Activated T-cell treated with anti-CD3 and anti-CD28 coated beads for 4 hours (primary cell): Measurements from ENCODE around the gene METTL25.

Source experiments
- DNase-seq: peaks from one replicate; pipeline ENCODE4 v3.0.0-alpha.2; 2020

METTL25 gene

DNA sequence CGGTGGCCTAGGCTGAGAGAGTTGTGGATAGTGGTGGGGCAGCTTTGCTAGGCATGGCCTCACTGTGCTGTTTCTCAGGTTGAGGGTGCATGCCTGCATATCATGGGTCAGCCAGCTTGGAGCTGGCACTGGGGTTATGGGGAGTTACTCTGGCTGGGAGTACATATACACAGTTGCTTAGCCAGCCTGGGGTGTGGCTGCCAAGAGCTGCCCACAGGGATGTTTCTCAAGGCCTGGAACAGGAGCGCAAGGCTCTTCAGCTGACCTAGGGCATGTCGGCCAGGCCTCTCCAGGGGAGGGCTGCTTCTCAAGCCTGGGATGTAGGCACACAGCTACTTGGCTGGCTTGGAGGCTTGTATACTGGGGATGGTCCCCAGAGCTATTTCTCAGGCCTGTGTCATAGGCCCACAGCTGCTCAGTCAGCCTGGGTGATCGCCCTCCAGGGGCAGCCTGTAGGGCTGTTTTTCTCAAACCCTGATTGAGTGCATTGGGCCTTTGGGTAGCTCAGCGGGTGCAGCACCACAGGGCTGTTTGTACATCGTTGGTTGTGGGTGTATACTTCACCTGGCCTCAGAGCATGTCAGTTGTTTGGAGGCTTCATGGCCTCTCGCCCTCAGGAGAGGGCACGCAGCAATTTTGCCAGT is 114.9 kb downstream of the METTL25 start:
- DNase-seq = no peak

DNA sequence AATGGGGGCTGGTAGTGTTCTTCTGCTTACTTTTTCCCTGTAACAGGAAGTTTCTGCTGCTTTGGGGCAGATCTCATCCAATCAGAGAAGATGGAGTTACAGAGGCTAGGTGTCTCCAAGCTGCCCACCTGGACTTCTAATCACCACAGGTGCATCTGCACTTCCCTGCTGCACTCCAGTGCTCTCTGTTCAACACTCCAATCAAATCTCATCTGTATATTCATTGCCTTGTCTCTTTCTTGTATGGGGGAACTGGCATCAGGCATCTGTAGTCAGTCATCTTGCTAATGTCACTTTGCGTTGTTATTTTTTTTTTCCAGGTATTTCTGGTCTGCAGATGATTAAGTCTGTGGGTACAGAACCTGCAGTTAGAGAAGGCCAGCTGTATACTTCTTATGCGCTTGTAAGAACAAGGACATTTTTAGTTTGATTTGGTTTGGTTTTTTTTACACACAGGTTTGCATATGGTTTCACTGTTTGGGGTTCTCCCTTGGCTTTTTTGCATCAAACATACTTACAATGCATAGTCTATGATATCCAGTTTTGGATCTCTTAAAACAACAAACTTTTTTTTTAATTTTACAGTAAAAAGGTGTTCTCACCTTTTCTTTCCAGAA is 116.0 kb downstream of the METTL25 start:
- no peak for DNase-seq

DNA sequence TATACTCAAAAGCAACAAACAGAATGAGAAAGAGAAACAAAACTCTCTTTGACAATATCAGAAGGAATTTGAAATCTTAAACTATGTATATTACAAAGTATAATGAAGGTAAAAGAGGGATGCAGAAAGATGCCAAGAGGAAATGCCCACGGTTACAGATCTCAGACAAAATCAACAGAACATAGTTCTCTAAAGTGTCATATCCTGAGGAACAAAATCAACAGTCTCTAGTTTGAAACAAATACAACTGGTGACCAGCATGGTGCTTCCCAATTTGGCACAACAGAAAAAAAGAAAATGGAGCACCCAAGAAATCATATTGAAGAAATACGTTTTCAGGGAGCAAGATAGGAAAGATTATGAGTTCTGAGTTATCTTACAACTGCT is 116.5 kb downstream of the METTL25 start:
- no peak for DNase-seq

DNA sequence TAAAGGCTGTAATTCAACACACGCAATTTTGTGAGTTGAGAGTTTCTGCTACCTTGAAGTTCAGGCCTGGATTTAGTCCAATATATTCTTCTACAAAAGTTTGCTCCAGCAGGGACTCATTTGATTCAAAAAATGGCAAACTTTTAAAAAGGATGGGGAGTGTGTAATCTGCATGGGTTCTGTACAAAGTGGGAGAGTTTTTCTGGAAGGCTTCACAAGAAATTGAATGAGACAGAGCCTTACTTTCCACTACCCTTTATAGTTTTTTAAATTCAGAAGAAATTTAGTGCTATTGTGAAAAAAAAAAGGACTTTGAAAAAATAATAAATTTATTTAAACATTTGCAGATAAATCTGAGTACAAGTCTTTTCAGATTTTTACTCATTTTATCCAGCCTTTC is 116.9 kb downstream of the METTL25 start:
- DNase-seq = no peak

DNA sequence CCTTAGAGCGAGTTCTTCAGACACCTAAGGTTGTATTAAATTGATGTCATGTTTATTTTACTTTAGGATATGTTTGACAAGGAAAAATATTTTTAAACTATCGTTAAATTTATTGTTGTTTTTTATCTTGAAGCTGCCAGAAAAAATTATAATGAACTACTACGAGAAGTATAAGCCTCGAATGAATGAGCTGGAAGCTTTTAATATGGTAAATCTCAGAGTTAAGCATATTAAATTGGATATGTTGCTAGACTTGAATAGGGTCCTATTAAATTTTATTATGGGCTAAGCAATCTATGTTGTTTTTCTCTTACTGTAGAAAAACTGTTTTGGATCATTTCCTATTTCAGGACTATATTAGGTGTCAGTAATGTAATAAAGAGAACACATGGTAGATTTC is 118.2 kb downstream of the METTL25 start:
- DNase-seq = no peak

DNA sequence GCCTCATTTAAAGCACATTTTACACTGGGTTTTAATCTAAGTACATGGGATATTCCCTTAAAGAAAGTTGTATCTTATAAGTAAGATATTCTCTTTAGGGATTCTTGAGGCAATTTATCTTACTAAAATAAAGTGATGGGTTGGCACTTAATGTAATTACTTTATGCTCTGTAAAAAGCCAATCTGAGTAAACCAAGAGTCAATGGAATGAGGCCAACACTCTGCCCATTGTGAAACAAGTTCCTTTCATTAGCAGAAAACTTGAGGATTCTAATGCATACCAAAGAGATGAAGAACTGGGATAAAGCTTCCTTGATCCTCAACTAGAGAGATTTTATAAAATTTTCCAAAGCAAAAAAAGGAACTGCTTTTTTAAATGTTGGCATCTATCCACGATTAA is 121.2 kb downstream of the METTL25 start:
- DNase-seq = no peak

DNA sequence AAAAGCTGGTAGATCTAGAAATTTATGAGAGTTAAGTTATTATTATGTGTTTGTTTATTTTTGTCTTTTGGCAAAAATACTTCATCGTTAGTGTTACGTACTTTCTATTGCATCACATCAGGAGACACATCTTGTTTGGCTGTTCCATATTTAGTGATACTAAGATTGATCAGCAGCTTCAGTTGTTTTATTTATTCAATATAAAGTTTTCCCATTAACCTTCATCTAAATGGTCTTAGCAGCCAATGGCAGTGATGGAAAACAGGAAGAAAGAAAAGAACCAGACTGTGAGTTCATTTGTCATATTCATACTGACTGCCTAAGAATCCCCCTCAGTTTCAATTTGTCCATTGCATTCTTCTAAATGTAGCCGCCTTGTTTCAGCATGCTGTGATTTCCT is 122.3 kb downstream of the METTL25 start:
- no peak for DNase-seq

DNA sequence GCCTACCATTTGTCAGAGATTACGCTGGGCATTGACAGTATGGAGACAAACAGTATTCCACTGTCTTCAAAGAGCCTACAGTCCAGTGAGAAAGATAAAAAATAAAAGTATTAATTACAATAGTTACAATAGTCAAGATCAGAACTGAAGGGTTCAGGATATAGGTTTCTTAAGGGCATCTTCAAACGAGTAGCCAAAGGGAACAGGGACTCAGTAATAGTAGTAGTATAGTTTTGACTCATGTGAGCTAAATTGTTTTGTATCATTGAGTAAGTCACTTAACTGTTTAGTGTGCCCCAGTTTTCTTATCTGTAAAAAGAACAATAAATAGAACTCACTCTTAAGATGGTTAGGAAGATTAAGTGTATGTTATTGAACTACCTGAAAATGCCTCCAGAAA is 123.6 kb downstream of the METTL25 start:
- DNase-seq = no peak

DNA sequence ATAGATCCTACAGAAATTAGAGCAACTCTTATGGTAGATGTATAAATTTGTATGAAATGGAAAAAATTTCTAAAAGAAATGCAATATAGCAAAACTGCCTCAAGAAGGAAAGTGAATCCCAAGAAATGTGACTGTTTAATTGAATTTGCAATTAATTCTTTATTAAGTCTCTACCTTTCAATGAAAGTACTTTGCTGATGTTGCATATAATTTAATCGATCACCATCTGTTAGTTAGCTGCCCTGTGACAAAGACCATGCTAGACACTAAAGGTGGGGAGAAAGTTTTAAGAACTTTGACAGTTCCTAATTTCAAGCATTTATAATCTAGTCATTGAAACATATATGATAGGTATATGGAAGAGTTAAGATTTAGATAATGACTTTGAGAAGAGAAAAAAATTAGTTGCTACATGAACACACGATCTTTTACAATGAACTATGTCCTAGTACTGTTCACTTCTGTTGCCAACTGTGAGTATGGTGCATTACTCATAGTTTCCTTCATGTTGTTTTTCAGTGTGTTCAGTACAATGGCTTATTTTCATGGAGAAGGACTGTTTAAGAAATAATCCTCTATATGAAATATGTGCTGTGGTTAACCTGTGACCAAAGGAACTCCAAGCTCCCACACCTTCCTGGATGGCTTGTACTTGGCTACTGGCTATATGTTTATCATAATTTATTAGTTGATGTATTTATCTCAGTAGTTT is 128.4 kb downstream of the METTL25 start:
- DNase-seq = no peak

DNA sequence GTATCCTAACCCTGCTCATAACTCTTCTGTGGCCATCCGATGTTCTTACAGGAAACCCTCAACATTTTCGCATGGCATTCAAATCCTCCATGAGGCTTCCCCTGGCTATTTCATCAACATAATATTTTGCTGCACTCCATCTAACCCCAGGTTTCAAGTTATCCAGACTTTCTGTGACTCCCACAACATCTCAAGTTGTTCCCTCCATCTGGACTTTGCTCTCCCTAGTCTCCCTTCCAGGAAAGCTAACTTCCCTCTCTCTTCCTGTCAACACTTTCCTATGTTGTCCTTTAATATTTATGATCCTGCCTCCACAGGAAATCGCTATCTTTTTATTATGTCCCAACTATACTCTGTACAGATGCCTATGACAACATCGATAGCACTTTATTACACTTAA is 146.1 kb downstream of the METTL25 start:
- DNase-seq = no peak

DNA sequence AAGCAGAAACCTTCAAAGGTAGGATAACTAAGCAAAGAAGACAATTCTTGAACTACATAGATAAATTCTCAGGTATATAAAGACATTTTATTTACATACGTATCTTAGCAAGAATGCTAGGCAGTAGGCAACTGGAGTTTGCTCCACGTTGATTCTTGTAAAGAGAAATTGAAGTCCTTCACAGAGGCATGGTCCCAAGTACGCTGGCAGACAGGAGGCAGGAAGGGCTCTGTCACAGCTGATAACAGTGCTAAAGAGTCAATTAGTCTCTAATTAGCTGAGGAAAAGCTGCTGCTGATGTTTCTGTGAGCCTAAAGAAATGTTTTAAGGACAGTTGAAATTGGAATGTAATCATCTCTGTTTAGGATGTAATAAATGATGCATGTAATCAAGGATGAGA is 146.8 kb downstream of the METTL25 start:
- no peak for DNase-seq

DNA sequence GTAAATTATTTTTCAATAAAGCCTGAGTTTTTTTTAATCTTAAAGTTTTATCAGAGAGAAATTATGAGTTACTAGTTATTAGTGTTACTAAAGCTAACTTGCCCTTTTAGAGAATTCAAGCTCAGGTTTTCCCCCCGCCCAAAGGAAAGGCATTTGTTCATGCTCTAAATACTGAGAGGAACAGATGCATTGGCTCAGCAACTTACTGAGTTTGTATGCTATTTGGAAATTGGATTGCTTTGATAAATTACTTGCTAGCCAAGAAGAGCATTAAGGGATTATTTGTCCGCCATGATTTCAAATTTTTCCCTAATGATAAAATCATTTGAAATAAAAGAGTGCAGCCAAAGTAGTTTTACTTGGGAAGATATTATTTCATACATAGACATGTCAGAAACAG is 149.4 kb downstream of the METTL25 start:
- DNase-seq = no peak

DNA sequence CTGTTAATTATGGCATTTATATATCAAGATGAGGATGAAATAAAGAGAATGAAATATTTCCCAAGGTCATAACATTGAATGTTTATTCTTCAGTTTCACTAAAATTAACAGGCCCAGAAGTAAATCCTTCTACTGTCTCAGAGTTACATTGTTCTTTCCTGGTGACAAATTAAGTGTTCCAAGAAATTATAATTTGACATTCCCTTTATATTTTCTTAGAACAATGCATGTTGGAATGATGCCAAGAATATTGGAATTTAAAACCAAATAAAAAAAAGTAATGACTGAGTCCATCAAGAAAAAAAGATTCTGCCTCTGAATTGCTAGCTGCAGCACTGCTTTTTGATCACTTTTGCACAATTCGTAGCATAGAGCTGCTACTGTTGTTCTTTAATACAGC is 152.1 kb downstream of the METTL25 start:
- no peak for DNase-seq

DNA sequence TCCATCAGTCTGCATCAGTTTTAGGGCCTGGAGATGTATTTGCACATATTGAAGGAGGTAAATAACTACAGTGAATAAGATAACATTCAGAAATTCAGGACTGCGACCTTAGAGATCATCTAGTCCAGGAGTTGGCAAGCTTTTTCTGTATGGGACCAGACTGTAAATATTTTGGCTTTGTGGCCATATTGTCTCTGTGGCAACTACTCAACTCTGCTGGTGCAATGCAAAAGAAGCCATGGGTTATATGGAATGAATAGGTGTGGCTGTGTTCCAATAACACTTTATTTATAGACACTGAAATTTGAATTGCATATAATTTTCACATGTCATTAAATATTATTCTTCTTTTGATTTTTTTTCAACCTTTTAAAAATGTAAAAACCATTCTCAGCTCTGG is 156.6 kb downstream of the METTL25 start:
- no peak for DNase-seq

DNA sequence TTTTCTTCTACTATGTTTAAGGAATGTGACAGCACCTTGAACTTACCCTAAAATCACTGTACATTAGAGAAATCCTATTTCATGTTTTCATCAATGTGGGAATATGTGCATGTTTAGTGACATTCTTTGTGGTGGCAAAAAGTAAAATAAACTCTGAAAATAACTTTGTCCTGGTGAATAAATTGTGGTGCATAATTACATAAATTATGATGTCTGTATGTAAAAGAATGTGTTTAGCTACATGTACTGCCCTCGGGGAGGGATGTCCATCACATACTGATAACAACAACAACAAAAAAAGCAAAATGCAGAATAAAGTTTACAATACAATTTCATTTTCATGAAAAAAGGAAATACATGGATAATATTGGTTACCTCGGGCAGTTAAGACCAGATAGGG is 157.3 kb downstream of the METTL25 start:
- no peak for DNase-seq

DNA sequence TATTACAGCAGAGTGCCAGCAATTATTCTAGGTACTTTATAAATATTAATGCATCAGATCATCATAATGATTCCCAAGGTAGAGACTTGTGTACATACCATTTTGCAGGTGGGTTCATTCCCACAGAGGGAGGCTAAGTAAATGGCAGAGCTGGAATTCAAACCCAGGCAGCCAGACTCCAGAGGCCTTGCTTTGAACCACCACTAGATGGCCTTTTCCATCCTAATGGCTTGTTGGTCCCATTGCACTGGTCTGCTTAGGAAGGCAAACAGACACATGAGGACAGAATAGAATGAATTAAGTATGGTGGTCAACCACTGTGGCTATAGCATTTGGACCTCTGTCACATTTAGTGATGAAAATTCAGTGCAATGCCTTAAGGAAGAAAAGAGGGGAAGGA is 158.7 kb downstream of the METTL25 start:
- DNase-seq = no peak

DNA sequence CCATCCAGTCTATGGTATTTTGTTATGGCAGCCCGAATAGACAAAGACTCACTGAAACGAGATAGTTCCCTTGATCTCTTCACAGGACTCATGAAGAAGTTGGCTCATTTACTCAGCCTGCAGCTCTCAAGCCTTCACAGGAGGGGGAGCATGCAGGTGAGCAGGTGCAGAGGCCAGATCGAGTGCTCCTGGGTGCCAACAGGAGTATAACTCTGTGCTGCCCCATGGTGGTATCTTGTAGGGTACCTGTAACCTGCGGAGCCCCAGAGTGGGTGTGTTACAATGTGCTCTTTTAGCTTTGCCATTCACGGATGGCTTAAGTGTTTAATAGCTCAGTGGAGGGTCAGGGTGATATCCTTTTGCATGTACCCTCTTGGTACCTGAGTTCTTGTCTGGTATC is 159.5 kb downstream of the METTL25 start:
- DNase-seq = no peak

DNA sequence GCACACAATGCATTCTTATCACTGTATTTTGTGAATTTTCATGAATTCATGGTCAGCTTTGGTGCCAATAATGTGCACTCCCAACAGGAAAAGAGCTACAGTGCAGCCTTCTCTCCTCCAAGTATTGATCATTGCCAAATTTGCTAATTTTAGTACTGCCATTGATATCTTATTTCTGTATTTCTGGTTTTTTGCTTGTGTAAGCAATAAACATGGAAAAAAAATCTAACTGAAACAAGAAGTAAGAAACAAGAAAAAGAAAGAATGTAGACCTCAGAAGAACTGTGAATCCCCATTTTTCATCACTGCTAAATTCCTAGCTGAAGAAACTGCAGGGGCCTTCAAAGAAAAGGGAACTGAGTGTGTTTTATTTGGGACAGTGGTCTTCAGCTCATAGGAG is 161.2 kb downstream of the METTL25 start:
- DNase-seq = no peak

DNA sequence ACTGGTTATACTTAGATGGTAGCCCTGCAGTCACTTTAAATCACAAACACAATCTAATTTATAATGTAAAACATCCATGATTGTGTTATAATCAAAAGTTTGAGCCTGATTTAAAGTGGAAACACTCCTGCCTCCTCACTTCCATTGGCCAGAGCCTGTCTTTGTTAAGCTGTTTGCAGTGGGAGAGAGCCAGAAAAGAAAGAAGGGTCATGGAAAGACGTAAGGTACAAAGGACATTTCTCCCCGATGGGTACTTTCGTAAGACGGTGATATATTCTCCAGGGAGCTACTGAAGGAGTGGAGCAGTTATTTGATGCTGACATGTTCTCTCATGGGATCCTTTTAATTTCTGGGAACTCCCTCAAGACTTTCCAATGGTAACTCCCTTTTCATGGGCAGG is 164.0 kb downstream of the METTL25 start:
- no peak for DNase-seq

DNA sequence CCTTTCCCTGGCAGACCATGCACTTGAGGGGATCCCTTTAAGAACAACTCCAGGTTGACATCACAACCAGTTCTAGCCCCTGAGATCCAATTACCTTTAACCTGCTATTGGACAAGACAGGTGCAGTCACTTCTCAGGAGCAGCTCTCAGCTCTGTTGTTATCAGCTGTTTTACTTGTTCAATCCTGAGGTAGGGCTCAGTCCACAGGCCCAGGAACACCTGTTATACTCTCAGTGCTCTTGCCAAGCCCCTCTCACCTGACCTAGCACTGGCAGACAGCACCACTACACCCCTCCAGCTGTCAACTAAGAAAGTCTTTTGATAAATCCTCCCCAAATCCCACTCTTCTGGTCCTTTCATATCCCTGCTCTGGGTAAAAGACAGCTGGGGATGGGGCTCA is 164.4 kb downstream of the METTL25 start:
- DNase-seq = no peak

DNA sequence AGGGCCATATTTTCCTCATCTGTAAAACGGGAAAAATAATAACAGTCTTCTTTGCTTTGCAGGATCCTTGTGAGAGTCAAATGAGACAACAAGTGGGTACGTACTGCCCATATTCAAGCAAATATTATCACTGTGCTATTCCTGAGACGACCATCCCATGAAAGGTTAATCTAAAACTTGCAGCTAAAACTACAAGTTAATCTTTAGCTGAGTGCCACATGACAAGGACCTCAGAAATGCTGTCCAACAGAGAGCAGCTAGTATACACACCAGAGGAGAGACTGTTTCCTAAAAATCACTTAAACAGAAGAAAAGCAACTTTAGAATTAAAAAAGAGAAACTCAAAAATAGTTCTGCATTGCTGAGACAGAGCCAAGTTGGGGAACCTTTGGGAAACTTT is 165.7 kb downstream of the METTL25 start:
- DNase-seq = no peak

DNA sequence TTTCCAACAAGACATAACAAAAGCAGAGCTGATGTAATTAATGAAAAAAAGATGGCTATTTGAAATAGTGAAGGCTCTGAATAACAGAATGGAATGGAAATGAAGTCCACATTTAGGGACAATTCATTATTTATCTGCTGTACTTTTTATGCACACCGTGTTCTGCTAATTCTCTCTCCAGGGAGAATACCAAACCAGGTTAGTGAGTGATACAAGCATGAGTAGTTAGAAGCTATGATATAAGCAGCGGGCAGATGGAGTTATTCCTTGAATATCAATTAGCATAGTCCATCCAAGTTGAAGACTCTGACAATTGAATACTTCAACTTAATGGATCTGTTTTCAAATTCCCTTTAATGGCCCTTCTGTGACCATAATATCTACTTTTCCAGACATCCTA is 166.3 kb downstream of the METTL25 start:
- DNase-seq = no peak

DNA sequence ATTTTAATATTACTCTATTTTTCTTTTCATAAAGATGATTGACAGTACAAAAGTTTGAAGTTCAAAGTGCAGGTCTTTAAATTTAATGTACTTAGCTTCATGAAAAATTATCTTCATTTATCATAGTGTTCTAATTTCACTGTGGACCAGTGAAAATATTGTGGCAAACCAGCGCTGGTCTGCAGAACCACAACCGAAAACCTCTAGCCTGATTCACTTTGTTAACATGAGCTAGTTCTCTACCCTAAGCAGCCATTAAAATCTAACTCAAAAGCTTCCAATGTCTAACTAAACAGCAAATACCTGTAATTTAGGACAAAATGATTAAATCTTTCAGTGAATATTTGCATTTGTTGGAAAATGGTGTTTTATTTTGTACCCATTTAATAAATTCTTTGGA is 167.3 kb downstream of the METTL25 start:
- no peak for DNase-seq

DNA sequence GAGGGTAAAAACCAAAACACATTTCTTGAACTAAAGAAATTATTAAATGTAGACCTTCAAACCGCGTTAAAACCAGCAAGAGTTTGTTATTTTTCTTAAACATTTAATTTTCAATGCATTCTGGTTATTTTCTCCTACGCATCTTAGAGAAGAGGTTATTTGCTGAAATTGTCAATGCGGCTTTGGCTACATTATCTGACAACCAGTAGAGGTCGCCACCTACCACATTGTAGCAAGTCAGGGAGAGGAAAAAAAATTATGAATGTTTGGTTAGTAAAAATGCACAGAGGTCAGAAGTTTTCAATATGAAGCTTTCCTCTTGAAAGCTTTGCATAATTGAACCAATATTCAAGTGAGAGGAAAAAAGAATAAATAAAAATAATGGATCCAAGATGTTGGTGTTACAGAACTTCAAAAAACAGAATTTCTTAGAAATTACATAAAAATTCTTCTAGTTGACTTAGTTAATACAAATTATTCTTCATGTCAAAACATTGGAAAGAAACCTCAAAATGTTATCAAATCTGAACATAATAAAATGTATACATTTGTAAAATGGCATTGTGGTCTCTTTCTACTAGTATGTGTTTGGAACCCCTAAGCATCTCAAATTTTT is 168.9 kb downstream of the METTL25 start:
- DNase-seq = peak; percentile 0
